SK-N-SH treated with all-trans-retinoic acid at 6 μM for 48 hours (cell line): Measurements from ENCODE around the gene AP3S2.
"Not testable (repeated sequence)": the region's sequence is repeated elsewhere in the genome, so short reads cannot be mapped to it uniquely, and the experiment has no call there.

ENCODE experiments used
- ATAC-seq: fragments of 200-7000 bp; cut with Tn5 transposase; 3 replicates; pipeline ENCODE4 v1.9.1; 2020; ENCODE audit warnings: mild to moderate bottlenecking, moderate library complexity
- ARNTL ChIP-seq: fragments of 450-650 bp; formaldehyde crosslinking; IDR thresholded peaks from 2 replicates; pipeline ENCODE4 v1.5.0; 2020; ENCODE audit warnings: low read depth, mild to moderate bottlenecking, moderate library complexity, borderline replicate concordance
- BACH2 ChIP-seq: fragments of 250-450 bp; sonication (Bioruptor Pico); IDR thresholded peaks from 2 replicates; pipeline ENCODE4 v1.9.0; 2021; ENCODE audit warnings: mild to moderate bottlenecking, borderline replicate concordance
- CSDC2 ChIP-seq: fragments of 250-450 bp; sonication (Bioruptor Pico); IDR thresholded peaks from 2 replicates; pipeline ENCODE4 v1.5.0; 2020; ENCODE audit warnings: mild to moderate bottlenecking, moderate library complexity
- CSRNP3 ChIP-seq: fragments of 250-450 bp; sonication (Bioruptor Pico); IDR thresholded peaks from 2 replicates; pipeline ENCODE4 v1.5.1; 2021; ENCODE audit warnings: mild to moderate bottlenecking, moderate library complexity
- ESRRG ChIP-seq: fragments of 250-450 bp; sonication (Bioruptor Pico); IDR thresholded peaks from 2 replicates; pipeline ENCODE4 v1.6.1; 2021; ENCODE audit warnings: mild to moderate bottlenecking
- GLIS3 ChIP-seq: fragments of 250-450 bp; sonication (Bioruptor Pico); IDR thresholded peaks from 2 replicates; pipeline ENCODE4 v1.5.0; 2020; ENCODE audit warnings: mild to moderate bottlenecking, moderate library complexity
- ISL1 ChIP-seq: fragments of 250-450 bp; sonication (Bioruptor Pico); IDR thresholded peaks from 2 replicates; pipeline ENCODE4 v2.1.2; 2022; ENCODE audit warnings: mild to moderate bottlenecking, moderate library complexity
- OSR1 ChIP-seq: fragments of 250-450 bp; sonication (Bioruptor Pico); IDR thresholded peaks from 2 replicates; pipeline ENCODE4 v1.8.0; 2022; ENCODE audit warnings: moderate library complexity, mild to moderate bottlenecking, inconsistent platforms
- PATZ1 ChIP-seq: fragments of 250-450 bp; sonication (Bioruptor Pico); IDR thresholded peaks from 2 replicates; pipeline ENCODE4 v1.8.0; 2020; ENCODE audit warnings: mild to moderate bottlenecking, moderate library complexity, borderline replicate concordance
- PPARA ChIP-seq: fragments of 250-450 bp; sonication (Bioruptor Pico); IDR thresholded peaks from 2 replicates; pipeline ENCODE4 v1.5.0; 2020; ENCODE audit warnings: mild to moderate bottlenecking, borderline replicate concordance
- RARB ChIP-seq: fragments of 250-450 bp; sonication (Bioruptor Pico); IDR thresholded peaks from 2 replicates; pipeline ENCODE4 v1.8.0; 2021; ENCODE audit warnings: mild to moderate bottlenecking, moderate library complexity
- SNAI2 ChIP-seq: fragments of 250-450 bp; sonication (Bioruptor Pico); IDR thresholded peaks from 2 replicates; pipeline ENCODE4 v1.5.0; 2020; ENCODE audit warnings: mild to moderate bottlenecking, moderate library complexity
- TCF4 ChIP-seq: fragments of 250-450 bp; sonication (Bioruptor Pico); IDR thresholded peaks from 2 replicates; pipeline ENCODE4 v1.8.0; 2021; ENCODE audit warnings: mild to moderate bottlenecking, moderate library complexity, borderline replicate concordance
- TOX ChIP-seq: fragments of 250-450 bp; sonication (Bioruptor Pico); IDR thresholded peaks from 2 replicates; pipeline ENCODE4 v1.8.0; 2021; ENCODE audit warnings: mild to moderate bottlenecking, moderate library complexity, borderline replicate concordance
- ZC3H10 ChIP-seq: fragments of 250-450 bp; sonication (Bioruptor Pico); IDR thresholded peaks from 2 replicates; pipeline ENCODE4 v1.5.1; 2021; ENCODE audit warnings: mild to moderate bottlenecking, moderate library complexity
- ZFP3 ChIP-seq: fragments of 250-450 bp; sonication (Bioruptor Pico); IDR thresholded peaks from 2 replicates; pipeline ENCODE4 v1.5.0; 2020; ENCODE audit warnings: mild to moderate bottlenecking, moderate library complexity
- ZFP30 ChIP-seq: fragments of 450-650 bp; formaldehyde crosslinking; IDR thresholded peaks from 2 replicates; pipeline ENCODE4 v1.5.0; 2022; ENCODE audit warnings: mild to moderate bottlenecking, moderate library complexity
- ZNF565 ChIP-seq: fragments of 450-650 bp; formaldehyde crosslinking; conservative IDR thresholded peaks from 2 replicates; pipeline ENCODE4 v1.5.0; 2020; ENCODE audit warnings: low read depth, mild to moderate bottlenecking, moderate library complexity
- ZNF70 ChIP-seq: fragments of 450-650 bp; formaldehyde crosslinking; IDR thresholded peaks from 2 replicates; pipeline ENCODE4 v1.5.0; 2020; ENCODE audit warnings: mild to moderate bottlenecking, moderate library complexity
- ZNF8 ChIP-seq: fragments of 450-650 bp; formaldehyde crosslinking; IDR thresholded peaks from 2 replicates; pipeline ENCODE4 v1.5.0; 2020; ENCODE audit warnings: mild to moderate bottlenecking, moderate library complexity
- TF ChIP-seq, protein P1 (sequence below): fragments of 250-450 bp; sonication (Bioruptor Pico); IDR thresholded peaks from 2 replicates; pipeline ENCODE4 v1.8.0; 2021; ENCODE audit warnings: low read depth, mild to moderate bottlenecking, moderate library complexity, borderline replicate concordance
- TF ChIP-seq, protein P2 (sequence below): fragments of 250-450 bp; sonication (Bioruptor Pico); IDR thresholded peaks from 2 replicates; pipeline ENCODE4 v1.5.1; 2020; ENCODE audit warnings: low read depth, mild to moderate bottlenecking, moderate library complexity

Gene AP3S2

DNA sequence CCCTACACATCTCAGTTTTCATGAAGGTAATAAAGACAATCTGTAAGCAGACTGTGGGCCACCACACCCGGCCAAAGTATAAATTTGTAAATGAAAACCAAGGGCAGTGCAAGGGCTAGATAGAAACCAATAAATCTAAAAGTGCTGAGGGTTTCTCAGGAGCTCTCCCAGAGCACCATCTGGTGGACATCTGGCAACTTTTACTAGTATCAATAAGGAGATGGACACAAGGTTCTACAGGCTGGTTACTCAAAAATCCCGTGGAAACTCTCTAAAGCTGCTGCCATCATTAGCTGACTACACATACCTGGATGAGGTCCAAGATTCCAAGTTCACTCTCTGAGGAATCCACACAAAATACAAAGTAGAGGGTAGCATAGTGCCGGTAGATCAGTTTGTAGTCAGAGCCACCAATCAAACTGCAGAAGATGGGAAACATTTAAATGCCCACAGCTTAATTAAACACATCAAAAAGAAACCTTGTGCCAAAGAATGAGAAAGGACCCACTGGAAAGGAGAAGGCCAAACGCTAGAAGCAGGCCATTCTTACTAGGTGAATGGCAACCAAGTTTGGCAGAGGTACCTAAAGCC, 5.5 kb downstream of the AP3S2 start:
- peak; percentile 85 for ATAC-seq

GRCh38 chr15:89885611-89886010, 8.2 kb downstream of the AP3S2 start:
- no peak for ATAC-seq

More for the DNA sequence above, 5.5 kb downstream of the AP3S2 start:
- no peak for TF ChIP-seq ZFP30 (CRISPR knock-in tag)
- no peak for TF ChIP-seq OSR1 (CRISPR knock-in tag)
- TF ChIP-seq ZNF8 (CRISPR knock-in tag): no peak
- TF ChIP-seq PPARA: no peak
- TF ChIP-seq ISL1 (CRISPR knock-in tag): no peak
- no peak for TF ChIP-seq ZNF565 (CRISPR knock-in tag)
- no peak for TF ChIP-seq ZFP3 (CRISPR knock-in tag)
- no peak for TF ChIP-seq CSRNP3
- TF ChIP-seq RARB: no peak
- TF ChIP-seq GLIS3 (CRISPR knock-in tag): no peak
- no peak for TF ChIP-seq SNAI2 (CRISPR knock-in tag)
- no peak for TF ChIP-seq ESRRG (CRISPR knock-in tag)
- no peak for TF ChIP-seq ARNTL (CRISPR knock-in tag)
- no peak for TF ChIP-seq TOX (CRISPR knock-in tag)
- no peak for TF ChIP-seq ZNF70 (CRISPR knock-in tag)
- no peak for TF ChIP-seq BACH2

DNA sequence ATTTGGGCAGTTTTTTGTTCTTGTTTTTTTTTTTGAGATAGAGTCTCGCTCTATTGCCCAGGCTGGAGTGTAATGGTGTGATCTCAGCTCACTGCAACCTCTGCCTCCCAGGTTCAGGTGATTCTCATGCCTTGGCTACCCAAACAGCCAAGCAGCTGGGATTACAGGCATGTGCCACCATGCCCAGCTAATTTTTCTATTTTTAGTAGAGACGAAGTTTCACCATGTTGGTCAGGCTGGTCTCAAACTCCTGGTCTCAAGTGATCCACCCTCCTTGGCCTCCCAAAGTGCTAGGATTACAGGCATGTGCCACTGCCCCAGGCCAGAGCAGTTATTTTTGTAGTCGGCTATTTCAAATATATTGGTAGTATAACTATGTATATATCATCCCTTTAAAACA, 8.6 kb downstream of the AP3S2 start:
- ATAC-seq: not testable (repeated sequence)

More at GRCh38 chr15:89885611-89886010, 8.2 kb downstream of the AP3S2 start:
- TF ChIP-seq ZFP3 (CRISPR knock-in tag) (no peak), ZNF565 (CRISPR knock-in tag) (no peak), BACH2 (no peak), OSR1 (CRISPR knock-in tag) (no peak), ZFP30 (CRISPR knock-in tag) (no peak)
- TF ChIP-seq, protein P1, sequence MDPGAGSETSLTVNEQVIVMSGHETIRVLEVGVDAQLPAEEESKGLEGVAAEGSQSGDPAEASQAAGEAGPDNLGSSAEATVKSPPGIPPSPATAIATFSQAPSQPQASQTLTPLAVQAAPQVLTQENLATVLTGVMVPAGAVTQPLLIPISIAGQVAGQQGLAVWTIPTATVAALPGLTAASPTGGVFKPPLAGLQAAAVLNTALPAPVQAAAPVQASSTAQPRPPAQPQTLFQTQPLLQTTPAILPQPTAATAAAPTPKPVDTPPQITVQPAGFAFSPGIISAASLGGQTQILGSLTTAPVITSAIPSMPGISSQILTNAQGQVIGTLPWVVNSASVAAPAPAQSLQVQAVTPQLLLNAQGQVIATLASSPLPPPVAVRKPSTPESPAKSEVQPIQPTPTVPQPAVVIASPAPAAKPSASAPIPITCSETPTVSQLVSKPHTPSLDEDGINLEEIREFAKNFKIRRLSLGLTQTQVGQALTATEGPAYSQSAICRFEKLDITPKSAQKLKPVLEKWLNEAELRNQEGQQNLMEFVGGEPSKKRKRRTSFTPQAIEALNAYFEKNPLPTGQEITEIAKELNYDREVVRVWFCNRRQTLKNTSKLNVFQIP (CRISPR knock-in tag): no peak

DNA sequence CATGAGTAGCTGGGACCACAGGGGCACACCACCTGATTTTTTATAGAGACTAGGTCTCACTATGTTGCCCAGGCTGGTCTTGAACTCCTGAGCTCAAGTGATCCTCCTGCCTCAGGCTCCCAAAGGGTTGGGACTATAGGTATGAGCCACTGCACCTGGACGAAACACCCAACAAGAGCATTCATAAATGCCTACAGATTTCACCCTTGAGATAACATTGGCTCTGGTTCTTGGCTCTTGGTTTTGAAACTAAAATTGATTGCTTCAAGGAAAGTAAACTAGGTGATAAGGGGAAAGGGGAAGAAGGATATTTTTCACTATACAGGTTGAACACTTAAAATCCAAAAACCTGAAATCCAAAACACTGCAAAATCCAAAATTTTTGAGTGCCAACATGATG, 10.3 kb downstream of the AP3S2 start:
- no peak for TF ChIP-seq ZNF8 (CRISPR knock-in tag)
- TF ChIP-seq GLIS3 (CRISPR knock-in tag): no peak
- TF ChIP-seq RARB: no peak
- TF ChIP-seq TCF4 (CRISPR knock-in tag): no peak
- TF ChIP-seq, protein P1 (CRISPR knock-in tag): no peak
- TF ChIP-seq ZC3H10 (CRISPR knock-in tag): no peak
- no peak for TF ChIP-seq BACH2
- TF ChIP-seq CSDC2 (CRISPR knock-in tag): no peak
- no peak for TF ChIP-seq ESRRG (CRISPR knock-in tag)
- no peak for TF ChIP-seq ZFP3 (CRISPR knock-in tag)
- TF ChIP-seq, protein P2, sequence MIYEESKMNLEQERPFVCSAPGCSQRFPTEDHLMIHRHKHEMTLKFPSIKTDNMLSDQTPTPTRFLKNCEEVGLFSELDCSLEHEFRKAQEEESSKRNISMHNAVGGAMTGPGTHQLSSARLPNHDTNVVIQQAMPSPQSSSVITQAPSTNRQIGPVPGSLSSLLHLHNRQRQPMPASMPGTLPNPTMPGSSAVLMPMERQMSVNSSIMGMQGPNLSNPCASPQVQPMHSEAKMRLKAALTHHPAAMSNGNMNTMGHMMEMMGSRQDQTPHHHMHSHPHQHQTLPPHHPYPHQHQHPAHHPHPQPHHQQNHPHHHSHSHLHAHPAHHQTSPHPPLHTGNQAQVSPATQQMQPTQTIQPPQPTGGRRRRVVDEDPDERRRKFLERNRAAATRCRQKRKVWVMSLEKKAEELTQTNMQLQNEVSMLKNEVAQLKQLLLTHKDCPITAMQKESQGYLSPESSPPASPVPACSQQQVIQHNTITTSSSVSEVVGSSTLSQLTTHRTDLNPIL (CRISPR knock-in tag): no peak
- no peak for TF ChIP-seq TOX (CRISPR knock-in tag)
- TF ChIP-seq ZFP30 (CRISPR knock-in tag): no peak
- no peak for TF ChIP-seq PATZ1 (CRISPR knock-in tag)
- no peak for ATAC-seq
